HepG2 (cell line): ENCODE measurements around the gene PLCG1. TPM values are rescaled to one million over a fixed set of nuclear protein-coding genes. Genes with fewer than 3 reads are reported as not detected.
A peak's percentile ranks its signal among the peaks of the same experiment; 100 is the strongest.

ENCODE experiments used
- ARID2 ChIP-seq: sonication (generic); formaldehyde crosslinking; IDR thresholded peaks from 2 replicates; pipeline ENCODE4 v1.8.1; 2022; ENCODE audit warnings: mild to moderate bottlenecking, missing genetic modification reagents, borderline replicate concordance
- CHCHD3 ChIP-seq: sonication (generic); formaldehyde crosslinking; IDR thresholded peaks from 2 replicates; pipeline ENCODE4 v1.8.0; 2022; ENCODE audit warnings: mild to moderate bottlenecking, missing genetic modification reagents, moderate library complexity
- EP300 ChIP-seq, 3 experiments: sonication (generic) in 1 of 3; formaldehyde crosslinking in 1 of 3; IDR thresholded peaks; 2 replicates each; pipeline versions ENCODE4 v1.5.1 to v1.6.1; 2011 to 2020; ENCODE audit warnings: low read depth in 2 of 3, low read length in 2 of 3, borderline replicate concordance in 1 of 3, improper control_type of control experiment in 1 of 3, mild to moderate bottlenecking in 1 of 3, missing genetic modification reagents in 1 of 3, moderate library complexity in 1 of 3
- GLI4 ChIP-seq: sonication (generic); formaldehyde crosslinking; IDR thresholded peaks from 2 replicates; pipeline ENCODE4 v1.5.1; 2020; ENCODE audit warnings: missing genetic modification reagents, mild to moderate bottlenecking, moderate library complexity, borderline replicate concordance
- MXI1 ChIP-seq: IDR thresholded peaks from 3 replicates; pipeline ENCODE4 v1.6.1; 2012; ENCODE audit warnings: low read depth, low read length, inconsistent platforms, borderline replicate concordance
- NBN ChIP-seq: fragments of 450-650 bp; conservative IDR thresholded peaks from 2 replicates; pipeline ENCODE4 v1.6.1; 2017
- NFIC ChIP-seq: IDR thresholded peaks from 2 replicates; pipeline ENCODE4 v1.6.1; 2012; ENCODE audit warnings: mild to moderate bottlenecking, low read length, inconsistent platforms
- PHF8 ChIP-seq: sonication (generic); formaldehyde crosslinking; IDR thresholded peaks from 2 replicates; pipeline ENCODE4 v1.5.0; 2020; ENCODE audit warnings: missing genetic modification reagents
- REPIN1 ChIP-seq: sonication (generic); formaldehyde crosslinking; IDR thresholded peaks from 2 replicates; pipeline ENCODE4 v1.8.0; 2022; ENCODE audit warnings: missing genetic modification reagents, low read depth, mild to moderate bottlenecking, borderline replicate concordance
- RFX5 ChIP-seq: IDR thresholded peaks from 2 replicates; pipeline ENCODE4 v1.6.1; 2011; ENCODE audit warnings: low read depth, low read length, improper control_type of control experiment
- TBX2 ChIP-seq: sonication (generic); formaldehyde crosslinking; IDR thresholded peaks from 2 replicates; pipeline ENCODE4 v1.5.0; 2020; ENCODE audit warnings: missing genetic modification reagents, mild to moderate bottlenecking, borderline replicate concordance
- TFAP4 ChIP-seq: sonication (generic); IDR thresholded peaks from 2 replicates; pipeline ENCODE4 v1.6.1; 2016; ENCODE audit warnings: low read depth, borderline replicate concordance
- ZFX ChIP-seq: sonication (generic); formaldehyde crosslinking; IDR thresholded peaks from 2 replicates; pipeline ENCODE4 v1.4.0; 2020; ENCODE audit warnings: mild to moderate bottlenecking, low read depth, missing genetic modification reagents, moderate library complexity
- ZMYM3 ChIP-seq: sonication (generic); formaldehyde crosslinking; IDR thresholded peaks from 2 replicates; pipeline ENCODE4 v1.5.1; 2020; ENCODE audit warnings: mild to moderate bottlenecking, missing genetic modification reagents
- ZNF280D ChIP-seq: sonication (generic); formaldehyde crosslinking; IDR thresholded peaks from 2 replicates; pipeline ENCODE4 v1.5.1; 2020; ENCODE audit warnings: mild to moderate bottlenecking, missing genetic modification reagents
- ZNF331 ChIP-seq: sonication (generic); formaldehyde crosslinking; IDR thresholded peaks from 2 replicates; pipeline ENCODE4 v1.4.0; 2020; ENCODE audit warnings: missing genetic modification reagents
- ZNF501 ChIP-seq: sonication (generic); formaldehyde crosslinking; IDR thresholded peaks from 2 replicates; pipeline ENCODE4 v1.5.1; 2020; ENCODE audit warnings: mild to moderate bottlenecking, moderate library complexity, missing genetic modification reagents
- ZNF7 ChIP-seq: IDR thresholded peaks from 2 replicates; pipeline ENCODE4 v1.6.1; 2016; ENCODE audit warnings: missing biosample characterization, missing genetic modification reagents
- ZNF879 ChIP-seq: sonication (generic); formaldehyde crosslinking; IDR thresholded peaks from 2 replicates; pipeline ENCODE4 v1.8.1; 2023; ENCODE audit warnings: missing genetic modification reagents
- polyA plus RNA-seq, 8 experiments: library from polyadenylated mRNA; depleted of rRNA in 3 of 8; stranded (reverse) in 7 of 8; unstranded in 1 of 8; fragments of >200 nt; fragmentation: Illumina TruSeq in 4 of 8; extraction: Trizol in 4 of 8; gene quantifications; 2 replicates each; pipeline versions ENCODE4 v1.2.1 to v1.2.3, GENCODE V29; 2011 to 2016; ENCODE audit warnings: low read depth in 4 of 8, missing spikeins in 1 of 8, mixed read lengths in 1 of 8; ENCODE audit not compliant: insufficient read depth in 1 of 8
- total RNA-seq, 5 experiments: library from RNA; depleted of rRNA; stranded (reverse); fragments of >200 nt; fragmentation: Illumina TruSeq; extraction: Trizol; gene quantifications; 2 replicates each; pipeline ENCODE4 v1.2.3, GENCODE V29; 2016; ENCODE audit warnings: low read depth in 1 of 5
- TF ChIP-seq, protein P1 (sequence below): sonication (generic); formaldehyde crosslinking; IDR thresholded peaks from 2 replicates; pipeline ENCODE4 v1.5.0; 2020; ENCODE audit warnings: mild to moderate bottlenecking, missing genetic modification reagents
- TF ChIP-seq, protein P2 (sequence below): sonication (generic); formaldehyde crosslinking; IDR thresholded peaks from 2 replicates; pipeline ENCODE4 v1.5.1; 2020; ENCODE audit warnings: missing genetic modification reagents, mild to moderate bottlenecking, borderline replicate concordance

The PLCG1 gene
- total and polyA plus RNA-seq, 2 of the 13 experiments (the other 11 are each of a cell fraction or from before 2014, with no cell fraction given), result 85.3 to 158 TPM

GRCh38 chr20:41134362-41135186 lies 2.8 kb upstream of the PLCG1 start (continued):
- TF ChIP-seq PHF8 (CRISPR knock-in tag) (no peak; the same call in 1 of the 2 replicates), ZNF280D (CRISPR knock-in tag) (peak; percentile 79; the same call in 1 of the 2 replicates), ZNF879 (CRISPR knock-in tag) (no peak), ZMYM3 (CRISPR knock-in tag) (peak; percentile 97), ZNF501 (peak; percentile 13; the same call in 1 of the 2 replicates), GLI4 (CRISPR knock-in tag) (peak; percentile 81; the same call in 1 of the 2 replicates), NBN (no peak), ZNF7 (peak; percentile 81), RFX5 (no peak), CHCHD3 (0 out of 2 replicates have a peak, but pooled peaks have one; percentile 58), NFIC (no peak), TBX2 (no peak), TFAP4 (no peak), MXI1 (peak; percentile 9; the same call in 1 of the 3 replicates), REPIN1 (no peak), ARID2 (no peak), ZFX (no peak), EP300 (IDR thresholded peaks at IDR 0.05; ENCODE audit: low read depth in 2 of 2, low read length in 2 of 2) (no peak), EP300 (CRISPR knock-in tag; IDR thresholded peaks at IDR 0.05; ENCODE audit: borderline replicate concordance) (no peak), ZNF331 (CRISPR knock-in tag) (peak; percentile 5; the same call in 1 of the 2 replicates)
- TF ChIP-seq, protein P1, sequence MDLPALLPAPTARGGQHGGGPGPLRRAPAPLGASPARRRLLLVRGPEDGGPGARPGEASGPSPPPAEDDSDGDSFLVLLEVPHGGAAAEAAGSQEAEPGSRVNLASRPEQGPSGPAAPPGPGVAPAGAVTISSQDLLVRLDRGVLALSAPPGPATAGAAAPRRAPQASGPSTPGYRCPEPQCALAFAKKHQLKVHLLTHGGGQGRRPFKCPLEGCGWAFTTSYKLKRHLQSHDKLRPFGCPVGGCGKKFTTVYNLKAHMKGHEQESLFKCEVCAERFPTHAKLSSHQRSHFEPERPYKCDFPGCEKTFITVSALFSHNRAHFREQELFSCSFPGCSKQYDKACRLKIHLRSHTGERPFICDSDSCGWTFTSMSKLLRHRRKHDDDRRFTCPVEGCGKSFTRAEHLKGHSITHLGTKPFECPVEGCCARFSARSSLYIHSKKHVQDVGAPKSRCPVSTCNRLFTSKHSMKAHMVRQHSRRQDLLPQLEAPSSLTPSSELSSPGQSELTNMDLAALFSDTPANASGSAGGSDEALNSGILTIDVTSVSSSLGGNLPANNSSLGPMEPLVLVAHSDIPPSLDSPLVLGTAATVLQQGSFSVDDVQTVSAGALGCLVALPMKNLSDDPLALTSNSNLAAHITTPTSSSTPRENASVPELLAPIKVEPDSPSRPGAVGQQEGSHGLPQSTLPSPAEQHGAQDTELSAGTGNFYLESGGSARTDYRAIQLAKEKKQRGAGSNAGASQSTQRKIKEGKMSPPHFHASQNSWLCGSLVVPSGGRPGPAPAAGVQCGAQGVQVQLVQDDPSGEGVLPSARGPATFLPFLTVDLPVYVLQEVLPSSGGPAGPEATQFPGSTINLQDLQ (CRISPR knock-in tag), result no peak
- TF ChIP-seq, protein P2, sequence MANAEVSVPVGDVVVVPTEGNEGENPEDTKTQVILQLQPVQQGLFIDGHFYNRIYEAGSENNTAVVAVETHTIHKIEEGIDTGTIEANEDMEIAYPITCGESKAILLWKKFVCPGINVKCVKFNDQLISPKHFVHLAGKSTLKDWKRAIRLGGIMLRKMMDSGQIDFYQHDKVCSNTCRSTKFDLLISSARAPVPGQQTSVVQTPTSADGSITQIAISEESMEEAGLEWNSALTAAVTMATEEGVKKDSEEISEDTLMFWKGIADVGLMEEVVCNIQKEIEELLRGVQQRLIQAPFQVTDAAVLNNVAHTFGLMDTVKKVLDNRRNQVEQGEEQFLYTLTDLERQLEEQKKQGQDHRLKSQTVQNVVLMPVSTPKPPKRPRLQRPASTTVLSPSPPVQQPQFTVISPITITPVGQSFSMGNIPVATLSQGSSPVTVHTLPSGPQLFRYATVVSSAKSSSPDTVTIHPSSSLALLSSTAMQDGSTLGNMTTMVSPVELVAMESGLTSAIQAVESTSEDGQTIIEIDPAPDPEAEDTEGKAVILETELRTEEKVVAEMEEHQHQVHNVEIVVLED, result no peak
